ENCODE data around the gene INAFM2. TPM values are rescaled to one million over a fixed set of nuclear protein-coding genes. Genes with fewer than 3 reads are reported as not detected.
A peak's percentile ranks its signal among the peaks of the same experiment; 100 is the strongest.

The INAFM2 gene
- total and polyA plus RNA-seq, 9 of the 15 experiments (the other 6 are each of a cell fraction or from before 2014, with no cell fraction given), result 11.8 to 43.1 (median 27.2) TPM

- TF ChIP-seq, protein P1, sequence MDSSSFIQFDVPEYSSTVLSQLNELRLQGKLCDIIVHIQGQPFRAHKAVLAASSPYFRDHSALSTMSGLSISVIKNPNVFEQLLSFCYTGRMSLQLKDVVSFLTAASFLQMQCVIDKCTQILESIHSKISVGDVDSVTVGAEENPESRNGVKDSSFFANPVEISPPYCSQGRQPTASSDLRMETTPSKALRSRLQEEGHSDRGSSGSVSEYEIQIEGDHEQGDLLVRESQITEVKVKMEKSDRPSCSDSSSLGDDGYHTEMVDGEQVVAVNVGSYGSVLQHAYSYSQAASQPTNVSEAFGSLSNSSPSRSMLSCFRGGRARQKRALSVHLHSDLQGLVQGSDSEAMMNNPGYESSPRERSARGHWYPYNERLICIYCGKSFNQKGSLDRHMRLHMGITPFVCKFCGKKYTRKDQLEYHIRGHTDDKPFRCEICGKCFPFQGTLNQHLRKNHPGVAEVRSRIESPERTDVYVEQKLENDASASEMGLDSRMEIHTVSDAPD (CRISPR knock-in tag; IDR thresholded peaks at IDR 0.05), result no peak
- TF ChIP-seq CBX3 (IDR thresholded peaks at IDR 0.05; ENCODE audit: borderline replicate concordance in 1 of 2, low read length in 2 of 2) (no peak), SREBF1 (IDR thresholded peaks at IDR 0.05; ENCODE audit: borderline replicate concordance, low read depth, low read length) (no peak), MXD1 (CRISPR knock-in tag; IDR thresholded peaks at IDR 0.05; ENCODE audit: borderline replicate concordance, poor library complexity, severe bottlenecking) (no peak), ELF4 (CRISPR knock-in tag; IDR thresholded peaks at IDR 0.05) (no peak), ETV5 (CRISPR knock-in tag; IDR thresholded peaks at IDR 0.05; ENCODE audit: low read depth) (peak; percentile 14; the same call in 1 of the 2 replicates), E2F6 (IDR thresholded peaks at IDR 0.05; ENCODE audit: borderline replicate concordance in 1 of 2, extremely low read depth in 1 of 2, insufficient read depth in 1 of 2, insufficient read length in 1 of 2, low read depth in 1 of 2, low read length in 1 of 2, poor library complexity in 1 of 2, severe bottlenecking in 1 of 2) (peak; percentile 63 to 90), MCM5 (IDR thresholded peaks at IDR 0.05; ENCODE audit: low read depth) (no peak), ETV1 (tag; conservative IDR thresholded peaks at IDR 0.05; ENCODE audit: low read depth) (no peak), ZNF589 (CRISPR knock-in tag; IDR thresholded peaks at IDR 0.05; ENCODE audit: low read depth) (no peak), FOXJ3 (CRISPR knock-in tag; IDR thresholded peaks at IDR 0.05) (no peak), ZBTB17 (CRISPR knock-in tag; IDR thresholded peaks at IDR 0.05) (no peak), THRAP3 (IDR thresholded peaks at IDR 0.05; ENCODE audit: borderline replicate concordance) (no peak), TAF9B (IDR thresholded peaks at IDR 0.05; ENCODE audit: partially characterized antibody) (no peak), ZNF561 (CRISPR knock-in tag; conservative IDR thresholded peaks at IDR 0.05) (no peak), ZC3H4 (CRISPR knock-in tag; IDR thresholded peaks at IDR 0.05; ENCODE audit: borderline replicate concordance) (no peak), ETV6 (IDR thresholded peaks at IDR 0.05; ENCODE audit: borderline replicate concordance in 1 of 2, low read depth in 2 of 2, low read length in 1 of 2) (no peak), ETV6 (CRISPR knock-in tag; IDR thresholded peaks at IDR 0.05; ENCODE audit: borderline replicate concordance) (no peak)
- TF ChIP-seq, protein P2, sequence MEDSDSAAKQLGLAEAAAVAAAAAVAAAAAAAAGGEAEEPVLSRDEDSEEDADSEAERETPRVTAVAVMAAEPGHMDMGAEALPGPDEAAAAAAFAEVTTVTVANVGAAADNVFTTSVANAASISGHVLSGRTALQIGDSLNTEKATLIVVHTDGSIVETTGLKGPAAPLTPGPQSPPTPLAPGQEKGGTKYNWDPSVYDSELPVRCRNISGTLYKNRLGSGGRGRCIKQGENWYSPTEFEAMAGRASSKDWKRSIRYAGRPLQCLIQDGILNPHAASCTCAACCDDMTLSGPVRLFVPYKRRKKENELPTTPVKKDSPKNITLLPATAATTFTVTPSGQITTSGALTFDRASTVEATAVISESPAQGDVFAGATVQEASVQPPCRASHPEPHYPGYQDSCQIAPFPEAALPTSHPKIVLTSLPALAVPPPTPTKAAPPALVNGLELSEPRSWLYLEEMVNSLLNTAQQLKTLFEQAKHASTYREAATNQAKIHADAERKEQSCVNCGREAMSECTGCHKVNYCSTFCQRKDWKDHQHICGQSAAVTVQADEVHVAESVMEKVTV (CRISPR knock-in tag; IDR thresholded peaks at IDR 0.05), result no peak
Observed at GRCh38 chr15:40282147-40282868, 41.2 kb upstream of the INAFM2 start (continued).

Data from K562 (cell line).